ENCODE data around the gene FAT1. TPM values are rescaled to one million over a fixed set of nuclear protein-coding genes. Genes with fewer than 3 reads are reported as not detected.
"Not testable (repeated sequence)": the region's sequence is repeated elsewhere in the genome, so short reads cannot be mapped to it uniquely, and the experiment has no call there.

FAT1 gene, protein sequence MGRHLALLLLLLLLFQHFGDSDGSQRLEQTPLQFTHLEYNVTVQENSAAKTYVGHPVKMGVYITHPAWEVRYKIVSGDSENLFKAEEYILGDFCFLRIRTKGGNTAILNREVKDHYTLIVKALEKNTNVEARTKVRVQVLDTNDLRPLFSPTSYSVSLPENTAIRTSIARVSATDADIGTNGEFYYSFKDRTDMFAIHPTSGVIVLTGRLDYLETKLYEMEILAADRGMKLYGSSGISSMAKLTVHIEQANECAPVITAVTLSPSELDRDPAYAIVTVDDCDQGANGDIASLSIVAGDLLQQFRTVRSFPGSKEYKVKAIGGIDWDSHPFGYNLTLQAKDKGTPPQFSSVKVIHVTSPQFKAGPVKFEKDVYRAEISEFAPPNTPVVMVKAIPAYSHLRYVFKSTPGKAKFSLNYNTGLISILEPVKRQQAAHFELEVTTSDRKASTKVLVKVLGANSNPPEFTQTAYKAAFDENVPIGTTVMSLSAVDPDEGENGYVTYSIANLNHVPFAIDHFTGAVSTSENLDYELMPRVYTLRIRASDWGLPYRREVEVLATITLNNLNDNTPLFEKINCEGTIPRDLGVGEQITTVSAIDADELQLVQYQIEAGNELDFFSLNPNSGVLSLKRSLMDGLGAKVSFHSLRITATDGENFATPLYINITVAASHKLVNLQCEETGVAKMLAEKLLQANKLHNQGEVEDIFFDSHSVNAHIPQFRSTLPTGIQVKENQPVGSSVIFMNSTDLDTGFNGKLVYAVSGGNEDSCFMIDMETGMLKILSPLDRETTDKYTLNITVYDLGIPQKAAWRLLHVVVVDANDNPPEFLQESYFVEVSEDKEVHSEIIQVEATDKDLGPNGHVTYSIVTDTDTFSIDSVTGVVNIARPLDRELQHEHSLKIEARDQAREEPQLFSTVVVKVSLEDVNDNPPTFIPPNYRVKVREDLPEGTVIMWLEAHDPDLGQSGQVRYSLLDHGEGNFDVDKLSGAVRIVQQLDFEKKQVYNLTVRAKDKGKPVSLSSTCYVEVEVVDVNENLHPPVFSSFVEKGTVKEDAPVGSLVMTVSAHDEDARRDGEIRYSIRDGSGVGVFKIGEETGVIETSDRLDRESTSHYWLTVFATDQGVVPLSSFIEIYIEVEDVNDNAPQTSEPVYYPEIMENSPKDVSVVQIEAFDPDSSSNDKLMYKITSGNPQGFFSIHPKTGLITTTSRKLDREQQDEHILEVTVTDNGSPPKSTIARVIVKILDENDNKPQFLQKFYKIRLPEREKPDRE (N-terminal part only)
- total RNA-seq = not detected

DNA sequence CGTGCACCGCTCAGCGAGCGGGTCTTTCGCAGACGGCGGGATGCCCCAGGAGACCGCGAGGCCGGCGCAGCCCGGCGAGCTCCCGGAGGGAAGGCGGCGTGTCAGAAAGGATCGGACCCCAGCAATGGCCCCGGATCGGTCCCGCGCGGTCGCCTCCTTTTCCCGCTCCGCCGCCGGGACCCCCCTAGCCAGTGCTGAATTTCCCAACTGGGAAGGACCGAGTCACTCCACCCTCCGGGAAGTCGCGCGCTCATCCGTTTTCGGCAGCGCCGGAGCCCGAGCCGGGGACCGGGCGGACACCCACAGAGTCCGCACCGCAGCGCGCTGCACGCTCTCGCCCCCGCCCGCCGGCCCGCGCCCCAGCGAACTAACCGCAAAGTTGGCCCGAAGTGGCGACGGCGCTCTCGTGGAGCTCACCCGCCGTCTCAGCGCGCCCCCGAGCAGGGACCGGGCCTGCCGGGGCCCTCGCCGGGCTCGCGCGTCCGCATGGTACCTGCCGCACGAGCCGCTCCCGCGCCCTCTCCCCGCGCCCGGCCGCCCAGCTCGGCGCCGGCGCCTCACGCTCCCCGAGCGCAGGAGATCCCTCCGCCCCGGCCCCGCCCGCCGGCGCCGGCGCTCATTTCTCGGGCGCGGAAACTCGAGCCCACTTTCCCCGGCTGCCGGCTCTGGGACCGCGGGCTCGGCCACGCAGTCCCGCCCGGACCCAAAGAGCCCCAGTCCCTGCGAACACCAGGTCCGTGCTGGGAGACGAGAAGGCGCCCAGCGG, at the start of gene FAT1:
TSS of gene FAT1 (minus strand) at position 565 of the 766 bp plus-strand sequence. CDS start 14,029 bp downstream, outside the sequence.
- Mint-ChIP-seq H3K4me1 (ENCODE audit: low read depth in 2 of 2) (peaks cover 0 to 5% of the 10 kb centered on the region in 2 donors), H3K36me3 (peaks cover 5% of the 10 kb centered on the region), H3K9me3 (no peaks in the 10 kb centered on the region), H3K27me3 (peaks cover 23 to 29% of the 10 kb centered on the region in 2 donors), H3K4me3 (no peak within 1 kb of the TSS), H3K27ac (no peak within 1 kb of the TSS)
- ATAC-seq = no peak
- no peak for DNase-seq (ENCODE audit: low spot score)

DNA sequence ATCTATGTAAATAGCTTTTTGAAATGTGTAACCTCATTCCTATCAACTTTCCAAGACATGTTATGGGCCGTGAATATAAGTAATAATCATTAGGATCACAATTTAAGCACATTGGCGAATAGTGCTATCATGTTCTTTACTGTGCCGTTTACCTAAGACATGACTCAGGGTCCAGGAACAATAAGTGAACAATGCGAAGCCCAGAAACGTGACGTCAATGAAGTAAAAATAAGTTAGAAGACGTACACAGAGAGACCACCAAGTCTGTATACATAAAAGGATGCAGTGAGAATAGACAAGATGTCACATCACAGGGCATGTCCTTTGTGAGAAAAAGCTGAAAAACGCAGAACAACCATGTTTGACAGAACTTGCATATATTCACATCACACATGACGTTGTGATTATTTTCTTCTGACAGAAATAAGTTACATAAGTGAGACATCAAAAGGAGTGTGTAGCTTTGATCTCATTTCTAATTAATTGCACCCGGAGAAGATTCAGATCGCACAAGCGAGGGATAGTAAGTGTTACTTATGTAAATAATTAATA, 49.4 kb upstream of the FAT1 start:
- DNase-seq (ENCODE audit: low spot score) (no peak), ATAC-seq (no peak)
- no peaks in the 10 kb centered on the region for H3K4me1 Mint-ChIP-seq (ENCODE audit: low read depth in 2 of 2)
- H3K27me3 Mint-ChIP-seq = no peaks in the 10 kb centered on the region
- H3K36me3 Mint-ChIP-seq = peaks cover 9% of the 10 kb centered on the region
- no peak overlapping the region for H3K4me3 Mint-ChIP-seq
- H3K9me3 Mint-ChIP-seq = peaks cover 21% of the 10 kb centered on the region
- H3K27ac Mint-ChIP-seq = no peak overlapping the region

DNA sequence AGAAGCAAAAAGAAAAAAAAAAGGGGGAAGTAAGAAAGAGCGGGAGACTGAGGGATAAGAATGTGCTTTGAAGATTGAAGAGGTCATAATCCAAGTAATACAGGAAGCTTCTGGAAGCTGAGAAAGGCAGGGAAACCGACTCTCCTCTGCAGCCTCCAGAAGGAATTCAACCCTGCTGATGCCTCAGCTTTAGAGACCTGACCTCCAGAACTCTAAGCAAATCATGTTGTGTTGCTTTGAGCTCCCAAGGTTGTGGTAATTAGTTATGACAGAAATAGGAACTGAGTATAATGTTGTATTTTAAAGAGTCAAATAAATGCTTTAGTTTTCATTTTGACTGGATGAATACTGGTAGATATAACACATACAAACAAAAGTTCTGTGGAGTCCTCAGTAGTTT, 48.0 kb upstream of the FAT1 start:
- peaks cover 9% of the 10 kb centered on the region for H3K36me3 Mint-ChIP-seq
- DNase-seq (ENCODE audit: low spot score) = no peak
- peaks cover 21% of the 10 kb centered on the region for H3K9me3 Mint-ChIP-seq
- ATAC-seq = no peak
- no peaks in the 10 kb centered on the region for H3K27me3 Mint-ChIP-seq
- no peak overlapping the region for H3K4me3 Mint-ChIP-seq
- no peak overlapping the region for H3K27ac Mint-ChIP-seq
- H3K4me1 Mint-ChIP-seq (ENCODE audit: low read depth in 2 of 2) = no peaks in the 10 kb centered on the region

DNA sequence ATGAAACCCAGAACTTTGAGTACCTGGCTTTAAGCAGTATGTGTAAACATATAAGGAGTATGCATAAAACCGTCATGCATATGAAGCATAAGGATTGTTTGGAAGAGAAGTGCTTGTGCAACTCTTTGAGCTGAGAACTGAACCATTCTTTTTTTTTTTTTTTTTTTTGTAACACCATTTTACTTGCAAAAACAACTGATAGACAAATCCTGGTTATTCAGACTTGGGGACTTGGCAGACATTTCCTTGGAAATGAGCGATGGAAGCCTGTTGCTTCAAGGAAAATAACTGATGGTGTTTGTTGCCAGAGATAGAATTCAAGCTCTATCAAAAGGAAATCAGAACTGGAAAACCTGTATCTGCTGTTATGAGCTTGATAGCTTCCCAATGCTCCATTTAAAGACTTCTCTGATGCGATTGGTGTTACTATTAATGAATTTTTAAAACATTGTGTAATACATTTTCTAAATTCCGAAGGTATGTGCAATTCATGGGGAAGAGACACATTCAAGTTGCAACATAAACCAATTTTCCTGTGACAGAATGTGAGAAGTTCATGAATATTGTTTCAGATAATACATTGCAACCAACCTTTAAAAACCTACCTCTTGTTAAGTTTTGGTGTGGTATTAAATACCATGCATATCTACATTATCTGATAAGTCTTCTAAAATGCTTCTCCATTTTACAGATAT, 47.0 kb upstream of the FAT1 start:
- H3K36me3 Mint-ChIP-seq = peaks cover 8% of the 10 kb centered on the region
- ATAC-seq = no peak
- peaks cover 17% of the 10 kb centered on the region for H3K9me3 Mint-ChIP-seq
- no peak overlapping the region for H3K27ac Mint-ChIP-seq
- DNase-seq (ENCODE audit: low spot score) = no peak
- no peaks in the 10 kb centered on the region for H3K4me1 Mint-ChIP-seq (ENCODE audit: low read depth in 2 of 2)
- H3K4me3 Mint-ChIP-seq = no peak overlapping the region
- no peaks in the 10 kb centered on the region for H3K27me3 Mint-ChIP-seq

DNA sequence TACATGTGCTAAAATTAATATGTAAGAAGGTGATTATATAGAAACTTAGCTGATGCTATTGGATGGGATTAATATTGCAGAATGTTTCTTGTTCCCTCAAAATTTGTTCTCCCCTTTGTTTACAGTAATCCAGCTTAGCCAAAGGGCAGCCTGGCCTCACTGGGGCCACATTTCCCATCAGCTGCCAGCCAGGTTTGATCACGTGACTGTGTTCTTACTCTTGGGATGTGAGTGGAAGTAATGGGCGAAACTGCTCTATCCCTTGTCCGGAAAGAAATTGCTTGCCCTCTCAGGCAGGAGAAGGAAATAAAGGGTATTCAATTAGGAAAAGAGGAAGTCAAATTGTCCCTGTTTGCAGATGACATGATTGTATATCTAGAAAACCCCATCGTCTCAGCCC, 44.1 kb upstream of the FAT1 start:
- ATAC-seq (no peak), DNase-seq (ENCODE audit: low spot score) (no peak)
- no peak overlapping the region for H3K27ac Mint-ChIP-seq
- no peaks in the 10 kb centered on the region for H3K36me3 Mint-ChIP-seq
- no peak overlapping the region for H3K4me3 Mint-ChIP-seq
- H3K27me3 Mint-ChIP-seq = no peaks in the 10 kb centered on the region
- H3K4me1 Mint-ChIP-seq (ENCODE audit: low read depth in 2 of 2) = no peaks in the 10 kb centered on the region
- H3K9me3 Mint-ChIP-seq = peaks cover 3% of the 10 kb centered on the region

DNA sequence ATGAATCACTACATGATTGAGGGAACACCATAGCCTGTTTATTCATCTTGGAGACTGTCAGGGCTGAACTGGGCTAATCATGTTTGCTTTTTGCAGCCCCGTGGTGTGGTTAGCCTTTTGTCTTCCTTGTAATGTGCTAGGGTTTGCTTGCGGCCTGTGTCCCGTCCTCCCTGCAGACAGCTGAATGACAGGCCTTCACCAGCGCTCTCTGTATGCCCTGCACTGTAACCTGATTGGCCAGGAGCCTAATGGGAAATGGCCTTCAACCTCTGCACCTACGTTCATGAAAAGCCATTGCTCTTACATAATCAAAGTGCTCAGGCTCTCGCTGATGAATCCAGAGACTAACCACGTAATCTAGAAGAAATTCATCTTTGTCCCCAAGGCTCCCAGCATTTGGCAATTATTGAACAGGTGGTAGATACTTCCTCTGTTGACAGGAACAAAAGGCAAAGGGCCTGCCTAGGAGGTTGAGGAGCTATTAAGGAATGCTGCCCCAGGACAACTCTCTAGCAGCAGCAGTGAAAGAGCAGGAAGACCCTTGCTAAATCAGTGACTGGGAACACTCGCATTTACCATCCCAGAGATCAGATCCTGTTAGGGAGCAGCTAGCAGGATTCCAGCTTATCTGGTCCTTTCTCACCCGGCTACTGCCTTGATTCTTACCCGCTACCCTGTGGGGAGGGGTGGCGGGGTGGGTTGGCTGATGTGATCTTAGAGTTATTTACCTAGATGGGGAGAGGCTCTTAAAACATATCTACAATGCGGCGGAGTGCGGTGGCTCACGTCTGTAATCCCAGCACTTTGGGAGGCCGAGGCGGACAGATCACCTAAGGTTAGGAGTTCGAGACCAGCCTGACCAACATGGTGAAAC, 42.3 kb upstream of the FAT1 start:
- H3K9me3 Mint-ChIP-seq = peaks cover 2% of the 10 kb centered on the region
- H3K4me3 Mint-ChIP-seq = no peak overlapping the region
- no peak overlapping the region for H3K27ac Mint-ChIP-seq
- ATAC-seq (no peak), DNase-seq (ENCODE audit: low spot score) (no peak)
- H3K4me1 Mint-ChIP-seq (ENCODE audit: low read depth in 2 of 2) = no peaks in the 10 kb centered on the region
- no peaks in the 10 kb centered on the region for H3K36me3 Mint-ChIP-seq
- H3K27me3 Mint-ChIP-seq = no peaks in the 10 kb centered on the region

DNA sequence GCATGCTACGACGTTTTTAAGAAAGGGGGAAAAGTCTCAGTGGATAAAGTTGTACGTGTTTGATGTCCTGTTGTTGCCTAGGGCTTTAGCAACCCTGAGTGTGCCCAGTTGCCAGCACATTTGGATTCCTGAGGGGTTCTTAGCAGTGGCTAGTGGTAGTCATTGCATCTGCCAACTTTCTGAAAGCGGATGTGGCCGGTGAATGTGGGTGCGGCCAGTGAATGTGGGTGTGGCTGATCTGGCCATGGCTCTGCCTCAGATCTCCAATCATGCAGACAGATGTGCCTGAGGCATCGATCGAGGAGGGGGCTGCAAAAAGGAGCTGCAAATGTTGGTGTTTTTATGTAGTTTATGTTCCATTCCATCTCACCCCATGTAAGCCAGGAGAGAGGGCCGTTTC, 41.5 kb upstream of the FAT1 start:
- H3K27me3 Mint-ChIP-seq = no peaks in the 10 kb centered on the region
- H3K27ac Mint-ChIP-seq = no peak overlapping the region
- no peaks in the 10 kb centered on the region for H3K36me3 Mint-ChIP-seq
- peaks cover 7% of the 10 kb centered on the region for H3K9me3 Mint-ChIP-seq
- ATAC-seq (no peak), DNase-seq (ENCODE audit: low spot score) (no peak)
- no peaks in the 10 kb centered on the region for H3K4me1 Mint-ChIP-seq (ENCODE audit: low read depth in 2 of 2)
- H3K4me3 Mint-ChIP-seq = no peak overlapping the region

DNA sequence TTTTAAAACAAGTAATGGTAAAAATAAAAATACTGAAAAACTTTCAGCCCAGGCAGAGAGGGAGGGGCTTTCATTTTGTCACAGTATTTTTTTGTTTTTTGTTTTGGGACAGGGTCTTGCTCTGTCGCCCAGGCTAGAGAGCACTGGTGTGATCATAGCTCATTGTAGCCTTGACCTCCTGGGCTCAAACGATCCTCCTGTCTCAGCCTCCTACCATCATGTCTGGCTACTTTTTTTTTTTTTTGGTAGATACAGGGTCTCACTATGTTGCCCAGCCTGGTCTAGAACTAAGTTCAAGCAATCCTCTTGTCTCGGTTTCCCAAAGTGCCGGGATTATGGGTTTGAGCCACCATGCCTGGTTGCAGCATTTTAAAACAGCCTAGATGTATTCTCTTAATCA, 40.8 kb upstream of the FAT1 start:
- Mint-ChIP-seq H3K36me3 (no peaks in the 10 kb centered on the region), H3K4me1 (ENCODE audit: low read depth in 2 of 2) (no peaks in the 10 kb centered on the region), H3K27ac (no peak overlapping the region), H3K4me3 (no peak overlapping the region), H3K27me3 (no peaks in the 10 kb centered on the region), H3K9me3 (peaks cover 7% of the 10 kb centered on the region)
- DNase-seq (ENCODE audit: low spot score) = no peak
- no peak for ATAC-seq

DNA sequence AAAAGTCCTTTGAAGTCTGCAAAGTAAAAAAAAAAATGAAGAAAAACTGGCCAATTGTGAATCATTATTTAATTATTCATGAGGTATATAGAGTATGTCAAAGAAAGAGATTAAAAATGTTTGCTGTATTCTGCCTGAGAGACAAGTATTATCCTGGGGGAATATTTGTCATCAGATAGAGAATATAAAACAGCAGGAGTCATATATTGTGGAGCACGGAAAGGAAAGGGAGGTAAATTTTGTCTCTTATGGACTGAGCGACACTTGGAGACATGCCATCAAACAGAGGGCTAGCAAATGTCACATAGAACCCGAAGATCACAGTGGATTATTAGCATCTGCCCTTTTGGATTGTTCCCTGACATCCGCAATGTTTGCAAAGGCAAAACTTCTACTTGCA, 39.2 kb upstream of the FAT1 start:
- H3K4me1 Mint-ChIP-seq (ENCODE audit: low read depth in 2 of 2) = no peaks in the 10 kb centered on the region

DNA sequence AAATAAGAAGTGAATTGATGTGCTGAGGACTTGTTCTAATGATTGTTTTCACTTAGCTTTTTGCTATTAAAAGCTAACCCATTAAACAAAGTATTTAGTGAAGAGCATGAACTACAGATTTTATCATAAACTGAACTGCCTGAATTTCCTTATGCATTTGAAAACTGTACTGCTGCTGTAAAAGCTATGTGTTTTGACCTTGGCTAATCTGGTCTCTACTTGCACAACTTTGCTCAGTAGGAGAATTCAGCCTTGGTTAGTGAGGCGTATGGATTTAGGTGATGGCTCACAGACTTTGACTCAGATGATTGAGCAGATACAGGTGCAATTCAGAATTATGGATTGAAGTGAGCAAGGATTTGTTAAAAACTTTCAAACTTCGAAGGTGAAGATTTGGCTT, 38.7 kb upstream of the FAT1 start:
- DNase-seq (ENCODE audit: low spot score) = no peak
- ATAC-seq = no peak
- peaks cover 11% of the 10 kb centered on the region for H3K9me3 Mint-ChIP-seq
- no peak overlapping the region for H3K27ac Mint-ChIP-seq
- H3K36me3 Mint-ChIP-seq = no peaks in the 10 kb centered on the region
- H3K4me1 Mint-ChIP-seq (ENCODE audit: low read depth in 2 of 2) = no peaks in the 10 kb centered on the region
- no peak overlapping the region for H3K4me3 Mint-ChIP-seq
- no peaks in the 10 kb centered on the region for H3K27me3 Mint-ChIP-seq

More for the DNA sequence above, 39.2 kb upstream of the FAT1 start:
- Mint-ChIP-seq H3K9me3 (peaks cover 11% of the 10 kb centered on the region), H3K27ac (no peak overlapping the region), H3K27me3 (no peaks in the 10 kb centered on the region), H3K36me3 (no peaks in the 10 kb centered on the region), H3K4me3 (no peak overlapping the region)
- DNase-seq (ENCODE audit: low spot score) = no peak
- no peak for ATAC-seq

DNA sequence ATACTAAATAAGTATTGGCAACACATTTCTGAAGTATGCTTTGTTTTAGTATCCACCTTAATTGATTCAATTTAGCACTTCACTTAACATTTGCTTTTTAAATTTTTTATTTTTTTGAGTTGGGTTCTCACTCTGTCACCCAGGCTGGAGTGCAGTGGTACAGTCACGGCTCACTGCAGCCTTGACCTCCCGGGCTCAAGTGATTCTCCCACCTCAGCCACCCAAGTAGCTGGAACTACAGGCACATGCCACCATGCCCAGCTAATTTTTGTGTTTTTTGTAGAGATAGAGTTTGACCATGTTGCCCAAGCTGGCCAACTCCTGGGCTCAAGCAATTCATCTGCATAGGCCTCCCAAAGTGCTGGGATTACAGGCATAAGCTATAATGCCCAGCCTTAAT, 38.3 kb upstream of the FAT1 start:
- not testable (repeated sequence) for H3K4me1 Mint-ChIP-seq (ENCODE audit: low read depth in 2 of 2); H3K27me3 Mint-ChIP-seq; ATAC-seq

DNA sequence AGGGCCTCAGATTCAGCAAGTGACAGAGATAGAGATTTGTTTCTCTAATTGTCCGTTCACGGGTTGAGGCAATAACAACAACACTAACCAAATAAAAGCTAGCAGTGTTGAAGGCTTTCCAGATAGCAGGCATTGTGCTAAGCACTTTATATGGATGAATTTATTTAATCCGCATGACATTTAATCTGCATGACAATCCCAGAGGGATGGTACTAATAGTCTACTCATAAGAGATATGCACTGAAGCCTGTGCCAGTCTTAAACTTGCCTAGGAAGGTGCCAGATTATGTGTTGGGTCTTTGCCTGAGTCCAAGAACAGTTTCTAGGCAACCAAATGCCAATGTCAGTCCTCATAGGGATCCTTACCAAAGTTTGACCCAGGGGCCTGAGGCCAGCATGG, 37.7 kb upstream of the FAT1 start:
- ATAC-seq = no peak
- Mint-ChIP-seq H3K9me3 (peaks cover 18% of the 10 kb centered on the region), H3K4me3 (no peak overlapping the region)

More for the DNA sequence above, 38.3 kb upstream of the FAT1 start:
- H3K9me3 Mint-ChIP-seq = peaks cover 13% of the 10 kb centered on the region
- H3K4me3 Mint-ChIP-seq; DNase-seq (ENCODE audit: low spot score); H3K36me3 Mint-ChIP-seq; H3K27ac Mint-ChIP-seq: not testable (repeated sequence)

More for the DNA sequence above, 37.7 kb upstream of the FAT1 start:
- H3K27me3 Mint-ChIP-seq = no peaks in the 10 kb centered on the region
- no peak for DNase-seq (ENCODE audit: low spot score)
- no peaks in the 10 kb centered on the region for H3K4me1 Mint-ChIP-seq (ENCODE audit: low read depth in 2 of 2)
- no peaks in the 10 kb centered on the region for H3K36me3 Mint-ChIP-seq
- H3K27ac Mint-ChIP-seq = no peak overlapping the region
